ENCODE results near the gene LRRK1. TPM values are rescaled to one million over a fixed set of nuclear protein-coding genes. Genes with fewer than 3 reads are reported as not detected.

LRRK1 gene
- total and polyA plus RNA-seq, 2 of the 4 experiments (the other 2 are of a cell fraction): 3.0 to 5.8 TPM

GRCh38 chr15:100900795-100901169 is 18.4 kb upstream of the LRRK1 start:
- no peak overlapping the region for H2AK5ac ChIP-seq (ENCODE audit: low read depth, low read length)
- no peaks in the 10 kb centered on the region for H3K9me3 ChIP-seq (ENCODE audit: control insufficient read depth, insufficient read depth, low read length)
- H2BK5ac ChIP-seq (ENCODE audit: low read depth, low read length, poor library complexity, severe bottlenecking): no peak overlapping the region
- no peak overlapping the region for H3K4ac ChIP-seq (ENCODE audit: low read depth, low read length)
- no peak overlapping the region for H2BK15ac ChIP-seq (ENCODE audit: low read depth, low read length)
- no peak overlapping the region for H3K23ac ChIP-seq (ENCODE audit: low read depth, low read length)
- 93% methylated on average over 2 of the region's 9 CpGs; no CpG with 5 or more reads in 1 of the 2 experiments for WGBS, 2 experiments (ENCODE audit: extremely low coverage in 2 of 2, insufficient read length in 1 of 2)
- peaks cover 7% of the 10 kb centered on the region for H3K9me1 ChIP-seq (ENCODE audit: insufficient read depth, low read length)
- H3K27me3 ChIP-seq (ENCODE audit: control insufficient read depth, insufficient read depth, low read length): no peaks in the 10 kb centered on the region
- ATAC-seq (ENCODE audit: low read depth) (no peak), DNase-seq (no peak)
- H3K14ac ChIP-seq (replicated peaks; ENCODE audit: low read depth, low read length): no peak overlapping the region
- ChIA-PET POLR2A (ENCODE audit: unreplicated experiment) (no interaction called here), CTCF (no interaction called here)
- no peak overlapping the region for H4K8ac ChIP-seq (ENCODE audit: low read depth in 2 of 2, low read length in 2 of 2)
- H3K4me2 ChIP-seq (ENCODE audit: low read depth, low read length): no peak overlapping the region
- no peaks in the 10 kb centered on the region for H3K79me1 ChIP-seq (ENCODE audit: low read depth in 1 of 2, low read length in 2 of 2)
- no peak for TF ChIP-seq MXI1 (IDR thresholded peaks at IDR 0.05; ENCODE audit: borderline replicate concordance, low read depth, low read length)
- no peak for TF ChIP-seq FOS (IDR thresholded peaks at IDR 0.05; ENCODE audit: low read depth, low read length)
- TF ChIP-seq CHD1 (IDR thresholded peaks at IDR 0.05; ENCODE audit: low read depth, low read length): no peak
- TF ChIP-seq SMC3 (IDR thresholded peaks at IDR 0.05; ENCODE audit: low read depth, low read length): no peak
- TF ChIP-seq, protein P1, sequence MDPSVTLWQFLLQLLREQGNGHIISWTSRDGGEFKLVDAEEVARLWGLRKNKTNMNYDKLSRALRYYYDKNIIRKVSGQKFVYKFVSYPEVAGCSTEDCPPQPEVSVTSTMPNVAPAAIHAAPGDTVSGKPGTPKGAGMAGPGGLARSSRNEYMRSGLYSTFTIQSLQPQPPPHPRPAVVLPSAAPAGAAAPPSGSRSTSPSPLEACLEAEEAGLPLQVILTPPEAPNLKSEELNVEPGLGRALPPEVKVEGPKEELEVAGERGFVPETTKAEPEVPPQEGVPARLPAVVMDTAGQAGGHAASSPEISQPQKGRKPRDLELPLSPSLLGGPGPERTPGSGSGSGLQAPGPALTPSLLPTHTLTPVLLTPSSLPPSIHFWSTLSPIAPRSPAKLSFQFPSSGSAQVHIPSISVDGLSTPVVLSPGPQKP (IDR thresholded peaks at IDR 0.05; ENCODE audit: borderline replicate concordance, low read depth, low read length): no peak
- TF ChIP-seq CTCF (conservative IDR thresholded peaks at IDR 0.05; ENCODE audit: low read depth, low read length): no peak
- no peak overlapping the region for H2AK9ac ChIP-seq (replicated peaks; ENCODE audit: low read depth, low read length, poor library complexity)
- in situ Hi-C loops (cut with MboI; ENCODE audit: low sequenced_read_pairs): loop anchor here (25.0 kb wide), 1 partner anchor 362 kb away; the partner anchor contains the start of gene CHSY1
- no peak overlapping the region for H2BK120ac ChIP-seq (ENCODE audit: low read depth, low read length)
- no peak overlapping the region for H3K4me3 ChIP-seq (ENCODE audit: insufficient read depth, low read depth, low read length)
- H2BK20ac ChIP-seq (ENCODE audit: low read depth, low read length): no peak overlapping the region
- H2AFZ ChIP-seq (replicated peaks; ENCODE audit: low read length, poor library complexity): no peak overlapping the region
- H3K4me1 ChIP-seq (ENCODE audit: control insufficient read depth, insufficient read depth, low read length): peaks cover 5% of the 10 kb centered on the region
- no peaks in the 10 kb centered on the region for H3K36me3 ChIP-seq (ENCODE audit: control insufficient read depth, insufficient read depth, low read length)
- intact Hi-C loops (cut with micrococcal nuclease): no loop called here
- no peak overlapping the region for H3K9ac ChIP-seq (ENCODE audit: low read depth, low read length)
- dilution Hi-C loops (cut with HindIII; ENCODE audit: low sequenced_read_pairs, unreplicated experiment): no loop called here
- H3K27ac ChIP-seq (ENCODE audit: insufficient read depth, low read length): no peak overlapping the region
- no peak overlapping the region for H3K56ac ChIP-seq (ENCODE audit: extremely low read depth, insufficient read depth, low read length)
- H4K5ac ChIP-seq (ENCODE audit: low read depth, low read length): no peak overlapping the region
- H3K18ac ChIP-seq (ENCODE audit: low read depth, low read length): no peak overlapping the region
- H4K20me1 ChIP-seq (ENCODE audit: insufficient read depth, low read length): no peaks in the 10 kb centered on the region
- no TSS peak for BruUV-seq (replicated peaks)
- H4K91ac ChIP-seq (ENCODE audit: insufficient read depth, low read depth, low read length): no peak overlapping the region
